Neural cell (in vitro differentiated cells): ENCODE measurements around the gene FREM2. TPM values are rescaled to one million over a fixed set of nuclear protein-coding genes. Genes with fewer than 3 reads are reported as not detected.

Source experiments
- H2AFZ ChIP-seq: fragments of 200-600, 300-800 bp; sonication (generic), shearing (Covaris generic); 2 replicates; pipeline ENCODE4 v1.6.0; 2014; ENCODE audit warnings: low read depth, mild to moderate bottlenecking, antibody characterized with exemption, low read length, moderate library complexity
- H3F3A ChIP-seq: fragments of 200-600 bp; shearing (Covaris generic); 2 replicates; pipeline ENCODE4 v1.6.1; 2016; ENCODE audit warnings: mild to moderate bottlenecking, moderate library complexity, mixed read lengths, antibody characterized with exemption, low read length; ENCODE audit not compliant: insufficient read depth, poor library complexity, severe bottlenecking
- H3K27ac ChIP-seq: fragments of 200-600, 300-800 bp; sonication (generic), shearing (Covaris generic); 2 replicates; pipeline ENCODE4 v1.5.1; 2014; ENCODE audit warnings: mild to moderate bottlenecking, low read length, moderate library complexity
- H3K27me3 ChIP-seq: fragments of 300-800, 200-600 bp; sonication (generic), shearing (Covaris generic); 2 replicates; pipeline ENCODE4 v1.6.0; 2014; ENCODE audit warnings: mild to moderate bottlenecking, low read depth, low read length, moderate library complexity; ENCODE audit not compliant: insufficient read depth
- H3K36me3 ChIP-seq: fragments of 300-800, 200-600 bp; sonication (generic), shearing (Covaris generic); 2 replicates; pipeline ENCODE4 v1.5.1; 2014; ENCODE audit warnings: mild to moderate bottlenecking, antibody characterized with exemption, low read length, moderate library complexity; ENCODE audit not compliant: insufficient read depth
- H3K4me2 ChIP-seq: fragments of 300-800, 200-600 bp; sonication (generic), shearing (Covaris generic); 2 replicates; pipeline ENCODE4 v1.6.0; 2014; ENCODE audit warnings: mild to moderate bottlenecking, low read length
- H3K4me3 ChIP-seq: fragments of 300-800, 200-600 bp; sonication (generic), shearing (Covaris generic); 2 replicates; pipeline ENCODE4 v1.5.1; 2014; ENCODE audit warnings: mild to moderate bottlenecking, low read length, moderate library complexity
- H3K79me2 ChIP-seq: fragments of 200-600 bp; shearing (Covaris generic); replicated peaks from 2 replicates; pipeline ENCODE4 v1.6.0; 2014; ENCODE audit warnings: mild to moderate bottlenecking, low read length, moderate library complexity; ENCODE audit not compliant: insufficient read depth
- H3K9ac ChIP-seq: fragments of 300-800, 200-600 bp; sonication (generic), shearing (Covaris generic); 2 replicates; pipeline ENCODE4 v1.6.1; 2016; ENCODE audit warnings: mild to moderate bottlenecking, low read length, mixed read lengths
- H3K9me2 ChIP-seq: fragments of 200-600 bp; shearing (Covaris generic); 2 replicates; pipeline ENCODE4 v1.6.1; 2016; ENCODE audit warnings: mild to moderate bottlenecking, low read length, mixed read lengths; ENCODE audit not compliant: insufficient read depth
- H3K9me3 ChIP-seq: fragments of 200-600, 300-800 bp; sonication (generic), shearing (Covaris generic); 2 replicates; pipeline ENCODE4 v1.6.1; 2016; ENCODE audit warnings: mild to moderate bottlenecking, mixed run types, low read length, moderate library complexity, mixed read lengths
- H4K20me1 ChIP-seq: fragments of 200-600 bp; shearing (Covaris generic); 2 replicates; pipeline ENCODE4 v1.6.1; 2016; ENCODE audit warnings: mild to moderate bottlenecking, mixed run types; ENCODE audit not compliant: insufficient read depth
- EP300 ChIP-seq: fragments of 450-650 bp; conservative IDR thresholded peaks from 2 replicates; pipeline ENCODE4 v1.6.1; 2014; ENCODE audit warnings: antibody characterized with exemption, mild to moderate bottlenecking, moderate library complexity; ENCODE audit not compliant: poor library complexity, severe bottlenecking
- EZH2 ChIP-seq: fragments of 200-600, 300-800 bp; shearing (Covaris generic), sonication (generic); IDR thresholded peaks from 2 replicates; pipeline ENCODE4 v1.6.1; 2014; ENCODE audit warnings: antibody characterized with exemption, low read length, borderline replicate concordance, mild to moderate bottlenecking; ENCODE audit not compliant: insufficient read depth, poor library complexity, severe bottlenecking
- MXI1 ChIP-seq: fragments of 450-650 bp; conservative IDR thresholded peaks from 2 replicates; pipeline ENCODE4 v1.6.1; 2014; ENCODE audit warnings: antibody characterized with exemption, mild to moderate bottlenecking; ENCODE audit not compliant: poor library complexity, severe bottlenecking
- POLR2AphosphoS5 ChIP-seq: IDR thresholded peaks from 2 replicates; pipeline ENCODE4 v1.6.1; 2012
- RAD21 ChIP-seq: fragments of 450-650 bp; conservative IDR thresholded peaks from 2 replicates; pipeline ENCODE4 v1.6.1; 2014; ENCODE audit warnings: antibody characterized with exemption, mild to moderate bottlenecking, moderate library complexity
- SMC3 ChIP-seq: fragments of 450-650 bp; conservative IDR thresholded peaks from 2 replicates; pipeline ENCODE4 v1.6.1; 2014; ENCODE audit warnings: antibody characterized with exemption, mild to moderate bottlenecking, moderate library complexity; ENCODE audit not compliant: poor library complexity
- TAF1 ChIP-seq: IDR thresholded peaks from 2 replicates; pipeline ENCODE4 v1.6.1; 2012; ENCODE audit warnings: low read depth
- polyA plus RNA-seq: library from polyadenylated mRNA; depleted of rRNA; stranded (reverse); fragments of >200 nt; gene quantifications from 2 replicates; pipeline ENCODE4 v1.2.3, GENCODE V29; 2014
- TF ChIP-seq, protein P1 (sequence below): fragments of 450-650 bp; IDR thresholded peaks from 2 replicates; pipeline ENCODE4 v1.5.1; 2014; ENCODE audit warnings: antibody characterized with exemption, mild to moderate bottlenecking, moderate library complexity; ENCODE audit not compliant: poor library complexity, severe bottlenecking
- TF ChIP-seq, protein P2 (sequence below): IDR thresholded peaks from 2 replicates; pipeline ENCODE4 v1.6.1; 2012; ENCODE audit warnings: borderline replicate concordance

Gene FREM2
- polyA plus RNA-seq, 1 donor from 2014 or later: 0.19 TPM

- no peak overlapping the region for H3K9ac ChIP-seq
- no peaks in the 10 kb centered on the region for H3K9me3 ChIP-seq
- TF ChIP-seq, protein P1, sequence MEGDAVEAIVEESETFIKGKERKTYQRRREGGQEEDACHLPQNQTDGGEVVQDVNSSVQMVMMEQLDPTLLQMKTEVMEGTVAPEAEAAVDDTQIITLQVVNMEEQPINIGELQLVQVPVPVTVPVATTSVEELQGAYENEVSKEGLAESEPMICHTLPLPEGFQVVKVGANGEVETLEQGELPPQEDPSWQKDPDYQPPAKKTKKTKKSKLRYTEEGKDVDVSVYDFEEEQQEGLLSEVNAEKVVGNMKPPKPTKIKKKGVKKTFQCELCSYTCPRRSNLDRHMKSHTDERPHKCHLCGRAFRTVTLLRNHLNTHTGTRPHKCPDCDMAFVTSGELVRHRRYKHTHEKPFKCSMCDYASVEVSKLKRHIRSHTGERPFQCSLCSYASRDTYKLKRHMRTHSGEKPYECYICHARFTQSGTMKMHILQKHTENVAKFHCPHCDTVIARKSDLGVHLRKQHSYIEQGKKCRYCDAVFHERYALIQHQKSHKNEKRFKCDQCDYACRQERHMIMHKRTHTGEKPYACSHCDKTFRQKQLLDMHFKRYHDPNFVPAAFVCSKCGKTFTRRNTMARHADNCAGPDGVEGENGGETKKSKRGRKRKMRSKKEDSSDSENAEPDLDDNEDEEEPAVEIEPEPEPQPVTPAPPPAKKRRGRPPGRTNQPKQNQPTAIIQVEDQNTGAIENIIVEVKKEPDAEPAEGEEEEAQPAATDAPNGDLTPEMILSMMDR: no peak
- TF ChIP-seq SMC3 (no peak), RAD21 (no peak), MXI1 (no peak), TAF1 (no peak), EZH2 (no peak), POLR2AphosphoS5 (no peak), EP300 (no peak)
- TF ChIP-seq, protein P2, sequence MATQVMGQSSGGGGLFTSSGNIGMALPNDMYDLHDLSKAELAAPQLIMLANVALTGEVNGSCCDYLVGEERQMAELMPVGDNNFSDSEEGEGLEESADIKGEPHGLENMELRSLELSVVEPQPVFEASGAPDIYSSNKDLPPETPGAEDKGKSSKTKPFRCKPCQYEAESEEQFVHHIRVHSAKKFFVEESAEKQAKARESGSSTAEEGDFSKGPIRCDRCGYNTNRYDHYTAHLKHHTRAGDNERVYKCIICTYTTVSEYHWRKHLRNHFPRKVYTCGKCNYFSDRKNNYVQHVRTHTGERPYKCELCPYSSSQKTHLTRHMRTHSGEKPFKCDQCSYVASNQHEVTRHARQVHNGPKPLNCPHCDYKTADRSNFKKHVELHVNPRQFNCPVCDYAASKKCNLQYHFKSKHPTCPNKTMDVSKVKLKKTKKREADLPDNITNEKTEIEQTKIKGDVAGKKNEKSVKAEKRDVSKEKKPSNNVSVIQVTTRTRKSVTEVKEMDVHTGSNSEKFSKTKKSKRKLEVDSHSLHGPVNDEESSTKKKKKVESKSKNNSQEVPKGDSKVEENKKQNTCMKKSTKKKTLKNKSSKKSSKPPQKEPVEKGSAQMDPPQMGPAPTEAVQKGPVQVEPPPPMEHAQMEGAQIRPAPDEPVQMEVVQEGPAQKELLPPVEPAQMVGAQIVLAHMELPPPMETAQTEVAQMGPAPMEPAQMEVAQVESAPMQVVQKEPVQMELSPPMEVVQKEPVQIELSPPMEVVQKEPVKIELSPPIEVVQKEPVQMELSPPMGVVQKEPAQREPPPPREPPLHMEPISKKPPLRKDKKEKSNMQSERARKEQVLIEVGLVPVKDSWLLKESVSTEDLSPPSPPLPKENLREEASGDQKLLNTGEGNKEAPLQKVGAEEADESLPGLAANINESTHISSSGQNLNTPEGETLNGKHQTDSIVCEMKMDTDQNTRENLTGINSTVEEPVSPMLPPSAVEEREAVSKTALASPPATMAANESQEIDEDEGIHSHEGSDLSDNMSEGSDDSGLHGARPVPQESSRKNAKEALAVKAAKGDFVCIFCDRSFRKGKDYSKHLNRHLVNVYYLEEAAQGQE: no peak
- no peak overlapping the region for H3K27ac ChIP-seq
- H3K4me2 ChIP-seq: no peak overlapping the region
- H3F3A ChIP-seq: no peaks in the 10 kb centered on the region
- H3K27me3 ChIP-seq: no peaks in the 10 kb centered on the region
- H3K79me2 ChIP-seq: no peaks in the 10 kb centered on the region
- H3K4me3 ChIP-seq: no peak overlapping the region
- H2AFZ ChIP-seq: no peak overlapping the region
- H4K20me1 ChIP-seq: no peaks in the 10 kb centered on the region
- no peaks in the 10 kb centered on the region for H3K36me3 ChIP-seq
- no peaks in the 10 kb centered on the region for H3K9me2 ChIP-seq
These were observed 135.1 kb downstream of the FREM2 start for GRCh38 chr13:38821770-38822551.

GRCh38 chr13:38824342-38824741, 137.5 kb downstream of the FREM2 start:
- H2AFZ ChIP-seq: no peak overlapping the region
- H3K36me3 ChIP-seq: no peaks in the 10 kb centered on the region
- H3K9me2 ChIP-seq: no peaks in the 10 kb centered on the region
- H3K27me3 ChIP-seq: no peaks in the 10 kb centered on the region
- H3K9ac ChIP-seq: no peak overlapping the region
- no peaks in the 10 kb centered on the region for H4K20me1 ChIP-seq
- TF ChIP-seq POLR2AphosphoS5 (no peak), EZH2 (no peak), MXI1 (no peak), EP300 (no peak), TAF1 (no peak), RAD21 (no peak), SMC3 (no peak)
- TF ChIP-seq, protein P2: no peak
- TF ChIP-seq, protein P1: no peak
- H3F3A ChIP-seq: no peaks in the 10 kb centered on the region
- H3K27ac ChIP-seq: no peak overlapping the region
- no peaks in the 10 kb centered on the region for H3K79me2 ChIP-seq
- no peaks in the 10 kb centered on the region for H3K9me3 ChIP-seq
- H3K4me2 ChIP-seq: no peak overlapping the region
- no peak overlapping the region for H3K4me3 ChIP-seq
